NCI-H526 (cell line): ENCODE data around the gene MPL.
"Not testable (repeated sequence)": the region's sequence is repeated elsewhere in the genome, so short reads cannot be mapped to it uniquely, and the experiment has no call there.

ENCODE experiments used
- DNase-seq, 2 experiments: peaks; one replicate each; lab custom pipeline; 2025; lab: John Stamatoyannopoulos, UW

Gene MPL

DNA sequence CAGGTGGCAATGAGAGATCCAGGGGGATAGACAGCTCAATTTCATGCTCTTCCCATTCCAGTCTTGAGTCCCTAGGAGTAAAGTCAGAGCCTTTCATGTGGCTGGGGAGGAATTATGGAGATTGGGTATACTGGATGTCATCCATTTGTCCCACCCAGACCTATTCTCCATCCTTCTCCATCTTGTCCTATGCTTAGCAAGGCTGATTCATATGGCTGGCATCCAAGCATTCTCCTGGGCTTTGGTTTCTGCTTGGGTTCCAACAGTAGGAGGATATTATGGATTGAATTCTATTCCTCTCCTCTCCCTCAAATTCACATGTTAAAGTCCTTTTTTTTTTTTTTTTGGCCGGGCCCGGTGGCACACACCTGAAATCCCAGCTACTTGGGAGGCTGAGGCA, 17.3 kb downstream of the MPL start:
- DNase-seq = no peak

DNA sequence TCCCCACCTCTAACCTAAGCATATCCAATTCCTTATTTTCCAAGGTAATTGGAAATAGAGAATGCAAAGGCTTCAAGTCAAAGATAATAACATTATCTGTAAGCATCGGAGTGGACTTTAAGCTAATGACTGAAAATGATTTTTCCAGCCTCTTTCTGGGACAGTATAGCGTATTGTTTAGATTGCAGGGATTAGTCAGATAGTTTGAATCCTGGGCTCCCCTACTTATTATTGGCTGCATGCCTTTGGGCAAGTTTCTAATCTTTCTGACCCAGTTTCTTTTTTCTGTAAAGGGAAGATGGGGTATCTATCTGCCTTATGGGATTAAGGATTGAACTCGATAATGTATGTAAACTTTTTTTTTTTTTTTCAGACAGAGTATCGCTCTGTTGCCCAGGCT, 19.6 kb downstream of the MPL start:
- no peak for DNase-seq

DNA sequence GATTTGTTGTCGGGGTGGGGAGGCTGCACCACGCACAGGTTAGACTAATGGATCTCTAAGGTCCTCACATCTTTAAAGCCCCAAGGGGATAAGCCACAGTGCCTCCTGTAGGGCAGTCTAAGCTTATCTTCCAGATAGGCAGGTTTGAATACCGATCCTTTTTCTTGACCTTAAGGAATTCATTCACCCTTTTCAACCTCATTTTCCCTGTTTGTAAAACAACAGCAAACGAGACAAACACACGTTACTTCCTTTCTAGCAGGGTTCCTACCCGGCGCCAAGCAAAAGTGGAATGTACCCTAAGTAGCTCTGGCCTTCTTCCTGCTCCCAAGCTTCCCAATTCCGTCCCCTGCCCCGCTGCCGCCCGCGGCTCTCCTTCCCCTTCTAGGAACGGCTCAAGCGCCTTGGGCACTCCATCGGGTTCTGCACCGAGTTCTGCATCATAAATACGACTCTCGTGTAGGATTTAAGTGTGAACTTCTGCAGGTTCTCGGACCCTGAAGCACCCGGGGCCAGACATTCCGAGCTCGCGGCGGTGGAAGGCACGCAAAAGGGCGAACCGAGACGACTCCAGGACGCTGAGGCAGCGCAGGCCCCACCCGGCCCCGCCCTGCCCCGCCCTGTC, 20.6 kb downstream of the MPL start:
- peak; percentile 85 to 89 for DNase-seq

DNA sequence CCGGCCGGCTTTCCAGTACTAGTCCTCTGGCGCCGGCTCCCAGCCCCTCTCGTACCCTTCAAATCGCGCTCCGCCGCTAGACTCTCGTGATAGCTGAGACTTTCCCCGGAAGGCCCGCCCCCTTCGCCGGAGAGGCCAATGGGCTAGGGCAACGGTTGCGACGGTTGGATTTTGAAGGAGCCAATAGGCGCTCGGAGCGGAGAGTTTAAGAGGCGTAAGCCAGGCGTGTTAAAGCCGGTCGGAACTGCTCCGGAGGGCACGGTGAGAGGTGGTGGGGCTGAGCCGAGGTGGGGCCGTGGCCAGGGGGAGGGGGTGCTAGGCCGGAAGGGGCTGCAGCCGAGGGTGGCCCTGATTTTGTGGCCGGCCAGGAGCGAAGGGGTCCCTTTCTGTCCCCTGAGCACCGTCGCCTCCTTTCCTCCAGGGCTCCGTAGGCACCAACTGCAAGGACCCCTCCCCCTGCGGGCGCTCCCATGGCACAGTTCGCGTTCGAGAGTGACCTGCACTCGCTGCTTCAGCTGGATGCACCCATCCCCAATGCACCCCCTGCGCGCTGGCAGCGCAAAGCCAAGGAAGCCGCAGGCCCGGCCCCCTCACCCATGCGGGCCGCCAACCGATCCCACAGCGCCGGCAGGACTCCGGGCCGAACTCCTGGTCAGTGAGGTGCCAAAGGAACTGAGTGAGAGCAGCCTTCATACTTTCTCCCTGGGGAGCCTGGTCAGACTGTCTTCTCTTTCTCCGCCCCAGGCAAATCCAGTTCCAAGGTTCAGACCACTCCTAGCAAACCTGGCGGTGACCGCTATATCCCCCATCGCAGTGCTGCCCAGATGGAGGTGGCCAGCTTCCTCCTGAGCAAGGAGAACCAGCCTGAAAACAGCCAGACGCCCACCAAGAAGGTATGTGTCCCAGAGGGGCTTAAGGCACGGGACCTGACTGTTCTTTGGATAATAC, 21.4 kb downstream of the MPL start, which contains the start of gene CDC20:
Gene CDC20, plus strand, starts transcription at position 236 of the 948 bp plus-strand sequence. Its CDS starts 235 bp downstream, at position 471.
- DNase-seq = peak; percentile 99 to 100

DNA sequence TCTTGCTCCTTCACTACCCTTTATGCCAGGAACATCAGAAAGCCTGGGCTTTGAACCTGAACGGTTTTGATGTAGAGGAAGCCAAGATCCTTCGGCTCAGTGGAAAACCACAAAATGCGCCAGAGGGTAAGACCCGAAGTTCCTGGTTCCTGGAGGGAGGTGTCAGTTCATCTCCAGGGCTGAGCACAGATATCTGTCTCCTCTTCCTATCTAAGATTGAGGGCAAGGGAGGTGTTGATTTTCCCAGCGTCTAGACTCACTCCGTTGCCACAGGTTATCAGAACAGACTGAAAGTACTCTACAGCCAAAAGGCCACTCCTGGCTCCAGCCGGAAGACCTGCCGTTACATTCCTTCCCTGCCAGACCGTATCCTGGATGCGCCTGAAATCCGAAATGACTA, 22.1 kb downstream of the MPL start:
- DNase-seq = no peak

DNA sequence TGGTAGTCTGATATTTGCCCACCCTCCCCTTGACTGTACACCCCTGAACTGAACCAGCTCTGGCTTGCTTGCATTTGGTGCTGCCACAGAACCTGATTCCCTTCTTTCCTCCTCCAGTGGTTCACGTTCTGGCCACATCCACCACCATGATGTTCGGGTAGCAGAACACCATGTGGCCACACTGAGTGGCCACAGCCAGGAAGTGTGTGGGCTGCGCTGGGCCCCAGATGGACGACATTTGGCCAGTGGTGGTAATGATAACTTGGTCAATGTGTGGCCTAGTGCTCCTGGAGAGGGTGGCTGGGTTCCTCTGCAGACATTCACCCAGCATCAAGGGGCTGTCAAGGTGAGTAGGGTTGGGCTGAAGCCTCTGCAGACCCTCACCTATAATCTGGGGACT, 23.0 kb downstream of the MPL start:
- DNase-seq = no peak

DNA sequence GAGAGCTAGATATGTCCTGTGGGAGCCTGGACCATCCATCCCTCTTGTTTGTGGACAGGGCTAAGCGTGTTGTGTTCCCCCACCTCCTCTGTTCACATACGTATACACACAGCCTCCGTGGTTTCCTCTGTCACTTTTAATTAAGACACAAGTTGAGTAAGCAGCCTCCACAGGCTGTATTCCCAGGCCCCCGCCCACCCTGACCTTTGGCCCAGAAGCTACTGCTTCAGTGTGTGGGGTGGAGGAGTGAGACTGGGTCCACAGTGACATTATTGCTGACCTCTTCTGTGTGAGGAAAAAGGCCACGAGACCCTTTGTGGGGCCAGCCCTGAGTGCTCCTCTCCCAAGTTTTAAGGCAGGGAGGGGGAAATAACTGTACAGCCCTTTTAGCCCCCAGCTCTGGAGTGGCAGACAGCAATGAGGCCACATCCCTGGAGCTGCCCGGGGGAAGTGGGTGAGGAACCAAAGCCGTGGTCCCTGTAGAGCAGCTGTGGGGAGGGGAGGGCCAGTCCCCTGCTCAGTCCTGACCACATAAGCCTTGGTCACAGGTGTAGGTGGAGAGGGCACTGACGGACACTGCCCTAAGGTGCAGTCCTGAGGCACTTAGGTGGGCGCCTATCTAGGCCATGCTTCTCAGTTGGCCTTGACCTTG, 25.8 kb downstream of the MPL start:
- DNase-seq = no peak

DNA sequence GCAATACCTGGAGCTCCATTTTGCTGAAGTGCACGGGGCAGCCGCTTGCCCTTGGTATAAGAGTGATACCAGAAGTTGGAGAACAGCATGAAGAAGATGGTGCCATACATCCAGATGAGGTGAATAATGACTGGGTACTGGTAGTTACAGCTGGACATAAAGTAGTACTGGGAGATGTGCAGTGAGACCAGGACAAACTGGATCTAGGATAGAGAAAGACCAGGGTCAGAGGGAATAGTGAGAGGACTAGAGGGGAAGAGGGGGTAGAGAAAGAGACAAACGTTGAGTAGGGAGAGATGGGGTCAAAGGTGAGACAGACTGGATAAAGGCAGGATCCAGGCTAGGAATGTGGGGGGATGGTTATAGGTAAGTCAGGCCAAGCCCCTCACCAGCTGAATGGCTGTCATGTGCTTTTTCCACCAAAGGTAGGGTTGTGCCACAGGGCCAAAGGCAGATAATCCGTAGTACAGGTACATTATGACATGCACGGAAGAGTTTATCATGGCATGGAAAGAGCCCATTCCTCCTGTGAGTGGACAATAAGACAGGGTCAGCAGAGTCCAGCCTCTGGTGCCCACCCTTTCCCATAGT, 26.4 kb downstream of the MPL start:
- DNase-seq = no peak

DNA sequence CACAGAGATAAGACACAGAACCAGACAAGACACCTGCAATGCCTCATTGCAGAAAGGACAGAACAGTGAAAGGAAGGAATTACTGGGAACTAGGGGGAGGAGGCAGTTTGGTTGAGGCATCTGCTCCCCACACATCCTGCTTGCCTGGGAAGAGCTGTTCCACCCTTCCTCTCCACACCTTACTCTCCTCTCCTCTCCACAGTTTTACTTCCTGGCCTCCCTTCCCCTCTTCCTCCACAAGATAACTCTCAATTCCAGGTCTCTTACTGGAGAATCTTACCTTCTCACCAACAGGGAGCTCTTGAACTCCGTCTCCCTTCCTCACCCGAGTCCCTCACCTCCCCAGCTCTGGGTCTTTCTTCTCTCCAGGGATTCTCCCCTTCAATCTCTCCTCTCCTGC, 28.1 kb downstream of the MPL start:
- no peak for DNase-seq

DNA sequence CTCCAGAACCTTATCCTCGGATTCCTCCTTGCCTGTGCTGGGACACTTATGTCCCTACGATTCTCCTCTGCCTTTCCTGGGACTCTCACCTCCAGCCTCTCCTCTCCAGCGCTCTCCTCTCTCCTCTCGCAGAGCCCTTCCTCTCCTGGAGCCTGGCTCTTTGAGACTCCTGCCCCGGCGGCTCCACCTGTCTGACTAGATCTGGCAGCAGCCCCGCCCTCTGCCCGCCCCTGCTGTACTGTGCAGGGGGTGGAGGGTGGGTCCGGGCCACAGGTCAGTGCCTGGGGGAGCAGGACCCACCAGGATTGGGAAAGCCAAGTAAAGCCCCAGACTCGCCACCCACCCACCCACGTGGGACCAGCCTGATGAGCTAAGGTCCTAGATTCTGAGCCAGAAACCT, 28.6 kb downstream of the MPL start:
- peak; percentile 41 to 78 for DNase-seq

DNA sequence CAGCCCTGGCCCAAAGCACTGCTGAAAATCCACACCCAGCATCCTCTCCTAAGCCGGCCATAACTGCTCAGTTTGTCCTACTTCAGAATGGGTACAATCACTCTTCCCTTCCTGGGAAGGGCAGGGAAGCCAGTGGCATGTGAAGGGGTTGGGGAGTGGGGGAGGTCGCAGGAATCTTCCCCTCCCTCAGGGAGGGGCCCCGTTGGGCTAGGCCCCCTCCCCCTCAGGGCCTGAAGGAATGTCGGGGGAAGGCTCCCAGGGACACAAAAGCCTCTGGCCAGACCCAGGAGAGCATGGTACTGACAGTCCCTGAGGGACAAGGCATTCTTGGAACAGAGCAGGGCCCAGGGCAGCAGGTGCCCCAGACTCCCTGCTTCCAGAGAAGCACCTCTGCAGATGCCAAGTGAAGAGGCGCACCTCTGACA, 29.0 kb downstream of the MPL start:
- no peak for DNase-seq

DNA sequence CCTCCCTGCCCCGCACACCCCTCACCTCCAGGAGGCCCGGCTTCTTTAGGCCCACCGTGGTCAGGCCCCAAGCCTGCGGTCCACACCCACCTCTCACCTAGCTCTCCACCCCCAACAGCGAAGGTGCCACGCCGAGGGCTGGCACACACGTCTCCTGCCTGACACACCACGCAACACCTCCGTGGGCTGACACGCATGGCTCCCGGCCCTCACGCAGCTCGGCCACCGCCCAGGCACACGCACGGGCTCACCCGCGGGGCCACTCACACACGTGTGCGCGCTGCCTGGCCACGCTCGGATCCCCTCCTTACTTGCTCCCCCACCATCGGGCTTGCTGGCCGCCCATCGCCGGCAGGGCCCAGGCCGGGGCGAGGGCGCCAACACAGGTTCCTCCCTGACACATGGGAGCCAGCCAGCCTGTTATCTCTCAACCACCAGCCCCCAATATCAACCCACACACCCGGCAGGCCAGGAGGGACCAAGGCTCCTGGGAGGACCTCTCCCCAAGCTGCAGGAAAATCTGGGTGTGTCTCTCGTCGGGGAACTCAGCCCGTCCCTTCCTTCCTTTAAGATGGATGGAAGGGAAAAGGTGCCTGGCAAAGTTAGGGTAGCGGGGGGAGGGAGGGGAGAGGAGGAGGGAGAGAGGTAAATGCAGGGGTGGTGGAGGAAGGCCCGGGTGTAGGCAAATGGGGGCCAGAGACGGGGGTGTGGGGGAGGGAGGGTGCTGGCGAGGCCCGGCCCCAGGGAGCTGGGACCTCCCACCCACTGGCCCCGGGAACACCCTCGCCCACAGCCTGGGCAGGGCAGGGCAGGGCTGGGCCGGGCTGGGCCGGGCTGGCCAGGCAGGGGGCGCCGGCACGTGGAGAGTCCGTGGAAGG, 29.6 kb downstream of the MPL start:
- DNase-seq = peak; percentile 62 to 76

DNA sequence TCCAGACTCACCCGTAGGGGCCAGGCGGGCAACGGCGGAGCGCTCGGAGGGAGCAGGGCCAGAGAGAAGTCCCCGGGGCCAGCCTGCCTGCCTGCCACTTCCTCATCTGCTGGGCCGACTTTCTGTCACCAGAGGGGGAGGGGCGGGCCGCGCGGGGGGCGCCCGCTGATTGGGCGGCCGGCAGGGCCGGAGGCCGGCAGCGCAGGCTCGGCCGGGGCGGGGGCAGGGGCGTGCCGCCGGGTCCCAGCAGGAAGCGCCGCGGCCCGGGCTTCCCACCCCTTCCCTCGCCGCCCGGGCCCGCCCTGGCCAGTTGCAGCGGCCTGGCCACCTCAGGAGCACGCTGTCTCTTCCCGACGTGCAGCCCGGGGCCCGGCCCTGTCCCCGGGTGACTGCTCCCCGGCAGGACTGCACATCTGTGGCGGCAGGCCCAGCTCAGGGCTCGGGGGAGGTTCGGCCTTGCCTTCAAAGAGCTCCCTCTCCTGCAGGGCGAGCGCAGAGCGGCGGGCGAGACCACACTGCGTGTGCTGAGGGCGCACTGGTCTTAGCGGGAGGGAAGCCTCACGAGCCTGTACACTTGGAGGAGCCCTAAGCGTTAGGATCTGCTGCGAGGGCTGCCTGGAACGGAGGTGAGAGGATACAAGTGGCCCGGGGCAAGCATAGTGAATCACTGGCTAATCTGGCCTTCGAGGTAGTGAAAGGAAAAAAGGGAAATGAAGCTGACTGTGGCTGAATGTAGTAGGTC, 30.5 kb downstream of the MPL start, which contains the start of gene ELOVL1:
Gene ELOVL1, minus strand, starts transcription at position 108 of the 742 bp plus-strand sequence. CDS start 2,402 bp downstream, outside the sequence.
- DNase-seq = peak; percentile 91 to 98

DNA sequence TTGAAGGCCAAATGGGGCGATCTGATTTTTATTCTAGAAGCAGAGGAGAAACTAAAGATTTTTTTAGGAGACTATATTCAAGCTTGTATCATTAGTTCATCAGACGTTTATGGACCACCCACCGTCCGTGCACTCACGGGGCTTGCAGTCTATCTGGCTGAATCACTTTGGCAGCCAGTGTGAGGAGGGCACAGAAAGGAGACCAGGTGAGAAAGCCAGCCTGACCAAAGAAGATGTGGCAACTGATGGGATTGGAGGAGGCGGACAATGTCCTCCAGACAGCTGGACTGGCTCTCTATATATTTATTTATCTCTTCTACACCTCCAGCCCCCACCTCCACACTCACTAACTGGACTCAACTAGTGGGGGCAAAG, 31.0 kb downstream of the MPL start:
- no peak for DNase-seq

DNA sequence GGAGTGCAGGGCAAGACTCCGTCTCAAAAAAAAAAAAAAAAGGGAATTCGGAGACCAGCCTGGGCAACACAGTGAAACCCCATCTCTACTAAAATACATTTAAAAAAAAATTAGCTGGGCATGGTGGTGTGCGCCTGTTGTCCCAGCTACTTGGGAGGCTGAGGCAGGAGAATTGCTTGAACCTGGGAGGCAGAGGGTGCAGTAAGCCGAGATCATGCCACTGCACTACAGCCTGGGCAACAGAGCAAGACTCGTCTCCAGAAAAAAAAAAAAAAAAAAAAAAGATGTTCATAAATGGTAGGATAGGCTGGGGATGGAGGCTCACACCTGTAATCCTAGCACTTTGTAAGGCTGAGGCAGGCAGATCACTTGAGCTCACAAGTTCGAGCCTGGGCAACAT, 32.2 kb downstream of the MPL start:
- not testable (repeated sequence) for DNase-seq

DNA sequence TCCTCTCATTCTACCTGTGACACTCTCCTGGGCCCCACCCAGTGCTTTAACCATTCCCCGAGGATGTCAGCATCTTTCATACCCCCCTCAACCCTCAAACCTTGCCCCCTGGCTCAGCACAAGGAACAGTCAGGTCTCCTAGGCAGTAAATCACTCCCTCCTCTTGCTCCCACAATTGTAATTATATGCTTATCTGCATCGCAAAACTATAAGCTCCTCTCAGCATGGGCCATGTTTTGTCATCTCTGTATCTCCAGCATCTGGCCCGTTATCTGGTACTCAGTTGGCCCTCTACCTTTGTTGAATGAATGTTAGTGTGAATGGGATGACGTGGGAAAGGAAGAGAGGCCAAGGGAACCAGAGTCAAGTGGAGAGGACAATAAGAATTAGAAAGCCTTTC, 32.9 kb downstream of the MPL start:
- DNase-seq = no peak

DNA sequence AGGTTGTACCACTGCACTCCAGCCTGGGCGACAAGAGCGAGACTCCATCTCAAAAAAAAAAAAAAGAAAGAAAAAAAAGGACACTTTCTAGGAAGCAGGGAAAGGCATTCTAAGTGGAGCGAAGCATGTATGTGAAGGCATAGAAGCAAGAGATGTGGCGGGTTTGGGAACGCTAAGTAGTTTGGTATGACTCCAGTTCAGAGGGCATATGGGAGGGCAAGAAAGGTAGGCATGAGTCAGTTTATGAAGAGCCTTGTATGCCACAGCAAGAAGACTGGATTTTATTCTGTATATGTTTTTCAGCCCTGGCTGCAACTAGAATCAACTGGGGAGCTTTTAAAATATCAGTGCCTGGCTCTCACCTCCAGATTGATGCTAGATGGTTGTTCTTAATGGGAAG, 34.6 kb downstream of the MPL start:
- no peak for DNase-seq

DNA sequence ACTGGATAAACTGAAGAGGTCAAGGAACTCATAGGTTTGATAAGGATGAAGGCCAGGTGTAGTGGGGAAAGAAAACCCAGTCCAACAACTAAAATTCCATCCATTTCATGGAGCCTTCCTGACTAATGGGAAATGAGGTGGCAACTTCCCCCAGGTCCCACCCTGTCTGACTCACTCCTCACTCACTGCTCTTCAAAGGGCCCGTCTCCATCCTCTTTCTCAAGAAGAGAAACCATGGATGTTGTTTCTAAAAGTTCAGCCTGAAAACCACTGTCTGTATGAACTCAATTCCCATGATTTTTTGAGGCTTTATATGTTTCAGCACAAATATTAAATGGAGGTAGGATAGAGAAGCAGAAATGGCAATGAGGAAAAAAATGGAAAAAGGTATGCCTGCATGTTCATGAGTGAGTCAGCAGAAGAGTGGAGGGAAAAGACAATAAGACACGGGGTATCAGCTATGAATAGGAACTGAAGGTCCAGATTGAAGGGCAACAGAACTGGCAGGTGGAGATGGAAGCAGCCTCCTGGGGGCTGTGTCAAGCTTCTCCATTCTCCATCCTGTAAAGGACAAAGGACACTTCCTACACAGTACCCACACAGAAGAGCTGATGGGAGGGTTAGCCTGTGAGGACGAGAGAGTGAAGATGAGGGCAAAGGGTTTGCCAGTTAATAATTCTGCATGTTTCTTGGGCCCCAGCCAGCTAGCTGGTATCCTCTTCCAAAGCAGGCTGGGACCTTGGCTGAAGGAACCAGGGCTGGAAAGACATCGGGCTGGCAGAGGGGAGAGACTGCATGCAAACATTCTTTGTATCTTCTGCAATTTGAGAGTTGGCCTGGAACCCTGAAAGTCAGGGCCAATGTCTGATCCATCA, 35.7 kb downstream of the MPL start:
- DNase-seq = no peak

DNA sequence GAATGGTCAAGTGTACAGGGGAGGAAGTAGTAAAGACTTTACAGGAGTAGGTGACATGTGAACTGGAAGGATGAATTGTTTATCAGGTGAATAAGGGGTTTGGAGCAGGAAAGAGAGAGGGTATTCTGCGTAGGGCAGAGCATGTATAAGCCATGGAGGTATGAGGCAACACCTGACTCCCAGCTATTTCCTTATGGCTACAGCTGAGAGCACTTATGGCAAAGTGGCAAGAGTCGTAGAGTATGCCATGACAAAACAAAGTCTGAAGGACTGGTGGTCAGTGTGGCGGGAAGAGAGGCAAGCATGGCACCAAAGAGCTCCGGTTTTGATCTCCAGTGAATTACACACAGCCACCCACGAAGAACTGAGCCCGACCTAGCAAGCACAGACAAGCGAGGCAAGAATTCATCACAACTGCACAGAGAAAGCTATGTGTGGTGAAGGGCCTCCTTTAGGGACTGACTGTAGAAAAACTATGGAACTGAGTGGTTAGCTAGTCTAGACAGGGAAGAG, 39.2 kb downstream of the MPL start:
- DNase-seq = no peak
